CD4-positive, alpha-beta memory T cell (primary cell): Measurements from ENCODE around the gene TNFRSF6B. TPM values are rescaled to one million over a fixed set of nuclear protein-coding genes. Genes with fewer than 3 reads are reported as not detected.

Experiments
- CTCF ChIA-PET: fragments of 350-600 bp; sonication (Branson Sonifier 250); formaldehyde crosslinking; loops from one replicate; lab custom pipeline; 2021; ENCODE audit warnings: inconsistent platforms; ENCODE audit not compliant: partially characterized antibody; lab: Charles Lee
- POLR2A ChIA-PET: fragments of 350-600 bp; sonication (Branson Sonifier 250); formaldehyde crosslinking; loops from one replicate; lab custom pipeline; 2021; ENCODE audit not compliant: partially characterized antibody; lab: Charles Lee
- DNase-seq, 5 donors: peaks; one replicate each; pipeline versions ENCODE4 v3.0.0 to v3.0.0-alpha.2; 2020 to 2022; ENCODE audit warnings: mixed read lengths in 1 of 5
- H3K27ac ChIP-seq: one replicate; pipeline ENCODE4 v1.7.0; 2013; ENCODE audit warnings: low read depth, low read length
- H3K27me3 ChIP-seq: 2 replicates; pipeline ENCODE4 v1.7.0; 2013; ENCODE audit warnings: mild to moderate bottlenecking, low read length, moderate library complexity; ENCODE audit not compliant: insufficient read depth
- H3K36me3 ChIP-seq: 2 replicates; pipeline ENCODE4 v1.7.0; 2013; ENCODE audit warnings: mild to moderate bottlenecking, low read length, moderate library complexity; ENCODE audit not compliant: insufficient read depth
- H3K4me1 ChIP-seq: 2 replicates; pipeline ENCODE4 v1.7.0; 2013; ENCODE audit warnings: mild to moderate bottlenecking, low read length, moderate library complexity; ENCODE audit not compliant: insufficient read depth
- H3K4me3 ChIP-seq, 2 donors: one replicate each; pipeline ENCODE4 v1.7.0; 2013; ENCODE audit warnings: low read length in 2 of 2, mild to moderate bottlenecking in 1 of 2
- H3K9me3 ChIP-seq, 2 donors: one replicate each; pipeline ENCODE4 v1.7.0; 2013; ENCODE audit warnings: low read length in 2 of 2, control low read depth in 1 of 2; ENCODE audit not compliant: control insufficient read depth in 1 of 2
- H3K27ac Mint-ChIP-seq, 7 donors: one replicate each; pipeline ENCODE4 v1.8.0; 2020 to 2021; ENCODE audit warnings: mixed read lengths in 7 of 7, mild to moderate bottlenecking in 6 of 7, inconsistent platforms in 3 of 7, moderate library complexity in 3 of 7
- H3K27me3 Mint-ChIP-seq, 2 donors: one replicate each; pipeline ENCODE4 v1.8.0; 2020 to 2021; ENCODE audit warnings: mixed read lengths in 2 of 2
- H3K36me3 Mint-ChIP-seq, 2 donors: one replicate each; pipeline ENCODE4 v1.8.0; 2020 to 2021; ENCODE audit warnings: mixed read lengths in 2 of 2, inconsistent platforms in 1 of 2, mild to moderate bottlenecking in 1 of 2
- H3K4me1 Mint-ChIP-seq, 4 donors: one replicate each; pipeline ENCODE4 v1.8.0; 2020 to 2021; ENCODE audit warnings: mixed read lengths in 4 of 4, mild to moderate bottlenecking in 1 of 4
- H3K4me3 Mint-ChIP-seq, 8 donors: one replicate each; pipeline ENCODE4 v1.8.0; 2020 to 2021; ENCODE audit warnings: mixed read lengths in 8 of 8, mild to moderate bottlenecking in 7 of 8, moderate library complexity in 6 of 8, inconsistent platforms in 3 of 8
- H3K9me3 Mint-ChIP-seq, 8 donors: one replicate each; pipeline ENCODE4 v1.8.0; 2020 to 2021; ENCODE audit warnings: mixed read lengths in 8 of 8, mild to moderate bottlenecking in 5 of 8, inconsistent platforms in 3 of 8, moderate library complexity in 1 of 8
- intact Hi-C: fragments of 100-400 bp; cut with micrococcal nuclease; formaldehyde crosslinking; loops from one replicate; pipeline ENCODE4 v1.15.1; 2023
- polyA plus RNA-seq, 2 donors: library from polyadenylated mRNA; unstranded; fragments of 300-500 nt; fragmentation: Illumina TruSeq; gene quantifications; one replicate each; pipeline ENCODE4 v1.2.3, GENCODE V29; 2021
- total RNA-seq, 2 experiments: library from RNA; stranded (reverse); gene quantifications; one replicate each; pipeline ENCODE4 v1.2.3, GENCODE V29; 2021

The TNFRSF6B gene
- total and polyA plus RNA-seq, 4 experiments from 2014 or later, result not detected

GRCh38 chr20:63745961-63746731, 49.7 kb downstream of the TNFRSF6B start:
- no peaks in the 10 kb centered on the region for H3K27me3 ChIP-seq

GRCh38 chr20:63746751-63747315, 50.4 kb downstream of the TNFRSF6B start:
- no peak overlapping the region for H3K4me3 Mint-ChIP-seq
- peaks cover 6 to 8% of the 10 kb centered on the region in 2 donors for H3K36me3 Mint-ChIP-seq
- peaks cover 23% of the 10 kb centered on the region for H3K4me1 ChIP-seq
- no peaks in the 10 kb centered on the region for H3K27me3 ChIP-seq
- no peak for DNase-seq
- intact Hi-C loops, result no loop called here
- no peaks in the 10 kb centered on the region for H3K9me3 ChIP-seq
- H3K27ac Mint-ChIP-seq, result no peak overlapping the region
- CTCF ChIA-PET, result no interaction called here
- no peak overlapping the region for H3K4me3 ChIP-seq
- H3K9me3 Mint-ChIP-seq, result no peaks in the 10 kb centered on the region
- H3K27me3 Mint-ChIP-seq, result no peaks in the 10 kb centered on the region
- H3K27ac ChIP-seq, result no peak overlapping the region
- H3K36me3 ChIP-seq, result peaks cover 5% of the 10 kb centered on the region
- H3K4me1 Mint-ChIP-seq, result peaks cover 7 to 28% (median 14%) of the 10 kb centered on the region in 4 donors
- POLR2A ChIA-PET, result interaction anchor here (5.7 kb wide), 1 partner anchor 9 kb away, joined by 98 read pairs; the partner anchor contains the start of genes LIME1 and SLC2A4RG

More at GRCh38 chr20:63745961-63746731, 49.7 kb downstream of the TNFRSF6B start:
- Histone ChIP-seq H3K36me3 (peaks cover 5% of the 10 kb centered on the region), H3K4me3 (no peak overlapping the region), H3K9me3 (no peaks in the 10 kb centered on the region), H3K27ac (no peak overlapping the region), H3K4me1 (peaks cover 25% of the 10 kb centered on the region)
- intact Hi-C loops, result no loop called here
- no peaks in the 10 kb centered on the region for H3K9me3 Mint-ChIP-seq
- peak overlapping the region in 1 of 7 donors; percentile 62 for H3K27ac Mint-ChIP-seq
- no peak overlapping the region for H3K4me3 Mint-ChIP-seq
- peaks cover 5 to 23% (median 12%) of the 10 kb centered on the region in 4 donors for H3K4me1 Mint-ChIP-seq
- POLR2A ChIA-PET, result interaction anchor here (1.7 kb wide), 1 partner anchor 10 kb away, joined by 12 read pairs; the partner anchor contains the start of gene LIME1
- peaks cover 6 to 8% of the 10 kb centered on the region in 2 donors for H3K36me3 Mint-ChIP-seq
- DNase-seq, result no peak
- CTCF ChIA-PET, result no interaction called here
- no peaks in the 10 kb centered on the region for H3K27me3 Mint-ChIP-seq

- no peak overlapping the region for H3K27ac ChIP-seq
- H3K4me1 Mint-ChIP-seq, result peaks cover 8 to 32% (median 14%) of the 10 kb centered on the region in 4 donors
- H3K36me3 Mint-ChIP-seq, result peaks cover 6 to 8% of the 10 kb centered on the region in 2 donors
- no peak overlapping the region for H3K4me3 Mint-ChIP-seq
- H3K36me3 ChIP-seq, result peaks cover 5% of the 10 kb centered on the region
- POLR2A ChIA-PET, result interaction anchor here (1.4 to 5.7 kb wide), 2 partner anchors 10 to 40 kb away, joined by 3 to 98 read pairs; partner anchors contain the start of genes ARFRP1, LIME1, SLC2A4RG and ZGPAT
- no peak for DNase-seq
- intact Hi-C loops, result no loop called here
- H3K27ac Mint-ChIP-seq, result no peak overlapping the region
- no peaks in the 10 kb centered on the region for H3K9me3 ChIP-seq
- no peaks in the 10 kb centered on the region for H3K27me3 ChIP-seq
- CTCF ChIA-PET, result no interaction called here
- peaks cover 25% of the 10 kb centered on the region for H3K4me1 ChIP-seq
- H3K9me3 Mint-ChIP-seq, result no peaks in the 10 kb centered on the region
- no peaks in the 10 kb centered on the region for H3K27me3 Mint-ChIP-seq
- H3K4me3 ChIP-seq, result no peak overlapping the region
These were observed 51.2 kb downstream of the TNFRSF6B start for GRCh38 chr20:63747622-63748069.

Other genes starting within 250 kb of the TNFRSF6B start
- gene KCNQ2, start 224.0 kb upstream of the TNFRSF6B start, total RNA-seq, result not detected
- gene KCNQ2, start 224.0 kb upstream of the TNFRSF6B start, polyA plus RNA-seq, result not detected
- gene EEF1A2, start 197.6 kb upstream of the TNFRSF6B start, total RNA-seq, result under 1 TPM; 0.36 to 0.81 TPM
- gene EEF1A2, start 197.6 kb upstream of the TNFRSF6B start, polyA plus RNA-seq, result not detected
- gene PPDPF, start 175.9 kb upstream of the TNFRSF6B start, total RNA-seq, result 100 to 1,000 TPM; 208 to 229 TPM
- 100 to 1,000 TPM in 1 of 2 donors, 10 to 100 TPM in 1; 29.4 to 152 TPM for gene PPDPF, start 175.9 kb upstream of the TNFRSF6B start, polyA plus RNA-seq
- gene PTK6, start 159.3 kb upstream of the TNFRSF6B start, total RNA-seq, result not detected
- under 1 TPM; 0.31 to 0.59 TPM for gene PTK6, start 159.3 kb upstream of the TNFRSF6B start, polyA plus RNA-seq
- not detected for gene SRMS, start 148.9 kb upstream of the TNFRSF6B start, total RNA-seq
- not detected for gene SRMS, start 148.9 kb upstream of the TNFRSF6B start, polyA plus RNA-seq
- gene FNDC11, start 142.5 kb upstream of the TNFRSF6B start, total RNA-seq, result 1 to 10 TPM in 1 of 2 experiments, under 1 TPM in 1; 0.38 to 1.2 TPM
- 1 to 10 TPM in 1 of 2 donors, under 1 TPM in 1; 0.41 to 1.5 TPM for gene FNDC11, start 142.5 kb upstream of the TNFRSF6B start, polyA plus RNA-seq
- gene HELZ2, start 122.4 kb upstream of the TNFRSF6B start, total RNA-seq, result 10 to 100 TPM; 39.6 to 45.4 TPM
- gene HELZ2, start 122.4 kb upstream of the TNFRSF6B start, polyA plus RNA-seq, result 1 to 10 TPM; 2.0 to 6.4 TPM
- 10 to 100 TPM; 24.4 to 26.4 TPM for gene GMEB2, start 69.6 kb upstream of the TNFRSF6B start, total RNA-seq
- gene GMEB2, start 69.6 kb upstream of the TNFRSF6B start, polyA plus RNA-seq, result 10 to 100 TPM in 1 of 2 donors, 1 to 10 TPM in 1; 4.5 to 16.6 TPM
- gene STMN3, start 43.2 kb upstream of the TNFRSF6B start, total RNA-seq, result 100 to 1,000 TPM; 110 to 120 TPM
- 10 to 100 TPM; 18.9 to 30.5 TPM for gene STMN3, start 43.2 kb upstream of the TNFRSF6B start, polyA plus RNA-seq
- gene RTEL1, start 38.3 kb upstream of the TNFRSF6B start, total RNA-seq, result 10 to 100 TPM; 30.9 to 36.0 TPM
- 1 to 10 TPM; 1.3 to 5.4 TPM for gene RTEL1, start 38.3 kb upstream of the TNFRSF6B start, polyA plus RNA-seq
- gene ARFRP1, start 11.3 kb downstream of the TNFRSF6B start, total RNA-seq, result 10 to 100 TPM; 85.6 to 92.0 TPM
- gene ARFRP1, start 11.3 kb downstream of the TNFRSF6B start, polyA plus RNA-seq, result 10 to 100 TPM; 65.5 to 66.3 TPM
- gene ZGPAT, start 11.4 kb downstream of the TNFRSF6B start, total RNA-seq, result 10 to 100 TPM; 51.8 to 55.3 TPM
- 10 to 100 TPM; 34.6 to 69.5 TPM for gene ZGPAT, start 11.4 kb downstream of the TNFRSF6B start, polyA plus RNA-seq
- gene LIME1, start 40.0 kb downstream of the TNFRSF6B start, total RNA-seq, result 100 to 1,000 TPM; 162 to 169 TPM
- 100 to 1,000 TPM; 297 to 324 TPM for gene LIME1, start 40.0 kb downstream of the TNFRSF6B start, polyA plus RNA-seq
- gene SLC2A4RG, start 43.1 kb downstream of the TNFRSF6B start, total RNA-seq, result 100 to 1,000 TPM; 121 to 124 TPM
- 1 to 10 TPM; 2.2 to 7.6 TPM for gene SLC2A4RG, start 43.1 kb downstream of the TNFRSF6B start, polyA plus RNA-seq
- under 1 TPM; 0.28 to 0.87 TPM for gene ZBTB46, start 134.6 kb downstream of the TNFRSF6B start, total RNA-seq
- gene ZBTB46, start 134.6 kb downstream of the TNFRSF6B start, polyA plus RNA-seq, result under 1 TPM in 1 of 2 donors, not detected in 1; 0.09 TPM
- not detected for gene ABHD16B, start 164.8 kb downstream of the TNFRSF6B start, total RNA-seq
- not detected for gene ABHD16B, start 164.8 kb downstream of the TNFRSF6B start, polyA plus RNA-seq
- 10 to 100 TPM; 44.4 to 44.9 TPM for gene TPD52L2, start 168.6 kb downstream of the TNFRSF6B start, total RNA-seq
- 10 to 100 TPM; 66.4 to 76.1 TPM for gene TPD52L2, start 168.6 kb downstream of the TNFRSF6B start, polyA plus RNA-seq
- gene DNAJC5, start 198.5 kb downstream of the TNFRSF6B start, total RNA-seq, result 10 to 100 TPM; 53.3 to 54.4 TPM
- 1 to 10 TPM; 4.9 to 9.2 TPM for gene DNAJC5, start 198.5 kb downstream of the TNFRSF6B start, polyA plus RNA-seq